ENCODE results near the gene TNFSF4.

GRCh38 chr1:173222149-173223030 lies 15.3 kb upstream of the TNFSF4 start:
- TF ChIP-seq CTCF (conservative IDR thresholded peaks at IDR 0.05; ENCODE audit: low read depth, low read length) (no peak), EZH2 (IDR thresholded peaks at IDR 0.05; ENCODE audit: low read length, unreplicated experiment) (no peak)
